Right lobe of liver (tissue), 6 donors: ENCODE results near the gene PRRT1. TPM values are rescaled to one million over a fixed set of nuclear protein-coding genes. Genes with fewer than 3 reads are reported as not detected.

Experiments used
- ATAC-seq, 4 donors: fragments of 200-7000 bp; cut with Tn5 transposase; one replicate each; pipeline ENCODE4 v1.9.1; 2020; ENCODE audit warnings: mild to moderate bottlenecking in 4 of 4, moderate library complexity in 4 of 4
- DNase-seq, 3 donors: peaks; one replicate each; pipeline ENCODE4 v3.0.0-alpha.2; 2020
- H3K27ac ChIP-seq, 3 donors: fragments of 200-600 bp; one replicate each; pipeline ENCODE4 v1.8.0; 2022
- H3K27me3 ChIP-seq, 2 donors: fragments of 200-600 bp; one replicate each; pipeline ENCODE4 v1.8.0; 2022
- H3K36me3 ChIP-seq, 4 donors: fragments of 200-600 bp; sonication (generic) in 1 of 4; one replicate each; pipeline versions ENCODE4 v1.5.1 to v1.8.0; 2017 to 2022; ENCODE audit warnings: control low read depth in 1 of 4
- H3K4me1 ChIP-seq, 4 donors: fragments of 200-600 bp; sonication (generic) in 1 of 4; one replicate each; pipeline versions ENCODE4 v1.5.1 to v1.8.0; 2017 to 2022; ENCODE audit warnings: control low read depth in 1 of 4
- H3K4me3 ChIP-seq, 3 donors: fragments of 200-600 bp; one replicate each; pipeline ENCODE4 v1.8.0; 2022
- H3K9me3 ChIP-seq, 4 donors: fragments of 200-600 bp; sonication (generic) in 1 of 4; one replicate each; pipeline versions ENCODE4 v1.5.1 to v1.8.0; 2017 to 2022; ENCODE audit warnings: control low read depth in 1 of 4
- POLR2A ChIP-seq: fragments of 450-650 bp; IDR thresholded peaks from one replicate; pipeline ENCODE4 v1.6.1; 2017; ENCODE audit warnings: antibody characterized with exemption, mild to moderate bottlenecking
- WGBS: methylation state at CpG from one replicate; pipeline ENCODE4 v1.1.6; 2018; ENCODE audit warnings: low coverage, low lambda C conversion rate; ENCODE audit not compliant: insufficient coverage; ENCODE audit errors: missing lambda C conversion rate; 5-methylcytosine and 5-hydroxymethylcytosine counted together
- intact Hi-C, 2 donors: fragments of 100-400 bp; cut with DNase I; formaldehyde crosslinking; loops; one replicate each; pipeline versions ENCODE4 v1.11.2 to v1.14.1; 2022
- total RNA-seq, 6 experiments: library from RNA; depleted of rRNA in 2 of 6; stranded (reverse); fragments of >200 nt in 2 of 6; fragmentation: NEBNext Ultra II Directional in 3 of 6; extraction: Animal tissue kit (Norgen Biotek cat#: 25700) in 3 of 6; gene quantifications; one replicate each; pipeline versions ENCODE4 v1.1.0 to v1.2.4, GENCODE V29; 2016 to 2023
- TF ChIP-seq, protein P1 (sequence below), 4 donors: fragments of 200-600 bp in 3 of 4; fragments of 450-650 bp in 1 of 4; IDR thresholded peaks; one replicate each; pipeline versions ENCODE4 v1.5.1 to v1.8.0; 2016 to 2022; ENCODE audit warnings: antibody characterized with exemption in 4 of 4, mild to moderate bottlenecking in 2 of 4
- donor health status: DM: no; HTN: yes; CAD: no.
- donor health status: DM: no; HTN: no; CAD: no.
- donor health status: DM: no; HTN: no; CAD: no.
- donor health status: DM: no; HTN: yes; CAD: no.
- donor health status: DM: no; HTN: yes; CAD: no.

Gene PRRT1
- total RNA-seq, 6 experiments from 2014 or later: 0.13 to 0.29 (median 0.24) TPM; not detected in 2

DNA sequence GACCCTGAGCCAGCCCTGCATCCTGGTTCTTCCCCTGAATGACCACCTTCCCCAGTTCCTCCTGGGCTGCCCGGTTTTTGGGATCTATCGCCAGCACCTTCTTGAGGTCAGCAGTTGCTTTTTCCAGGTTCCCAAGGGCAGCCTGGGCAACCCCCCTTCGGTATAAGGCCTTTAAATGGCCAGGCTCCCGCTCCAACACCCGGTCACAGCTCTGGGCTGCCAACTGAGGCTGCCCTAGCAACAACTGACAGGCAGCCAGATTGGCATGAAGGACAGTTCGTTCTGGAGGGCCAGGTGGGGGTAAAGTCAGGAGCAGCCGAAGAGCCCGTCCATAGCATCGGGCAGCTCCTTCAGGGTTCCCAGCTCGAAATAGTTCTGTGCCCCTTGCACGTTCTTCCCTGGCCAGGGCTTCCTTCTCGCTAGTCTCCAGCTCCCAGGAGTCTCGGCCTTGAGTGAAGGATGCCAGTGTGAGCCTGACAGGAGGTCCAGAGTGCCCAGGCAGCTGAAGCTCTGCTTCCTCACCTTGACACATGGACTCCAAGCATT, 22.9 kb downstream of the PRRT1 start:
- 79% methylated on average over 4 of the region's 13 CpGs for WGBS
- Histone ChIP-seq H3K27ac (peak overlapping the region in 2 of 3 donors; percentile 19 to 74), H3K4me1 (peaks cover 0 to 28% (median 13%) of the 10 kb centered on the region in 4 donors), H3K4me3 (peak overlapping the region; percentile 52 to 61 (median 55)), H3K27me3 (no peaks in the 10 kb centered on the region), H3K36me3 (peaks cover 0 to 24% (median 8%) of the 10 kb centered on the region in 4 donors), H3K9me3 (no peaks in the 10 kb centered on the region)
- ATAC-seq (no peak), DNase-seq (no peak)
- intact Hi-C loops: no loop called here
- TF ChIP-seq POLR2A: no peak
- TF ChIP-seq, protein P1, sequence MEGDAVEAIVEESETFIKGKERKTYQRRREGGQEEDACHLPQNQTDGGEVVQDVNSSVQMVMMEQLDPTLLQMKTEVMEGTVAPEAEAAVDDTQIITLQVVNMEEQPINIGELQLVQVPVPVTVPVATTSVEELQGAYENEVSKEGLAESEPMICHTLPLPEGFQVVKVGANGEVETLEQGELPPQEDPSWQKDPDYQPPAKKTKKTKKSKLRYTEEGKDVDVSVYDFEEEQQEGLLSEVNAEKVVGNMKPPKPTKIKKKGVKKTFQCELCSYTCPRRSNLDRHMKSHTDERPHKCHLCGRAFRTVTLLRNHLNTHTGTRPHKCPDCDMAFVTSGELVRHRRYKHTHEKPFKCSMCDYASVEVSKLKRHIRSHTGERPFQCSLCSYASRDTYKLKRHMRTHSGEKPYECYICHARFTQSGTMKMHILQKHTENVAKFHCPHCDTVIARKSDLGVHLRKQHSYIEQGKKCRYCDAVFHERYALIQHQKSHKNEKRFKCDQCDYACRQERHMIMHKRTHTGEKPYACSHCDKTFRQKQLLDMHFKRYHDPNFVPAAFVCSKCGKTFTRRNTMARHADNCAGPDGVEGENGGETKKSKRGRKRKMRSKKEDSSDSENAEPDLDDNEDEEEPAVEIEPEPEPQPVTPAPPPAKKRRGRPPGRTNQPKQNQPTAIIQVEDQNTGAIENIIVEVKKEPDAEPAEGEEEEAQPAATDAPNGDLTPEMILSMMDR (IDR thresholded peaks at IDR 0.05): no peak

DNA sequence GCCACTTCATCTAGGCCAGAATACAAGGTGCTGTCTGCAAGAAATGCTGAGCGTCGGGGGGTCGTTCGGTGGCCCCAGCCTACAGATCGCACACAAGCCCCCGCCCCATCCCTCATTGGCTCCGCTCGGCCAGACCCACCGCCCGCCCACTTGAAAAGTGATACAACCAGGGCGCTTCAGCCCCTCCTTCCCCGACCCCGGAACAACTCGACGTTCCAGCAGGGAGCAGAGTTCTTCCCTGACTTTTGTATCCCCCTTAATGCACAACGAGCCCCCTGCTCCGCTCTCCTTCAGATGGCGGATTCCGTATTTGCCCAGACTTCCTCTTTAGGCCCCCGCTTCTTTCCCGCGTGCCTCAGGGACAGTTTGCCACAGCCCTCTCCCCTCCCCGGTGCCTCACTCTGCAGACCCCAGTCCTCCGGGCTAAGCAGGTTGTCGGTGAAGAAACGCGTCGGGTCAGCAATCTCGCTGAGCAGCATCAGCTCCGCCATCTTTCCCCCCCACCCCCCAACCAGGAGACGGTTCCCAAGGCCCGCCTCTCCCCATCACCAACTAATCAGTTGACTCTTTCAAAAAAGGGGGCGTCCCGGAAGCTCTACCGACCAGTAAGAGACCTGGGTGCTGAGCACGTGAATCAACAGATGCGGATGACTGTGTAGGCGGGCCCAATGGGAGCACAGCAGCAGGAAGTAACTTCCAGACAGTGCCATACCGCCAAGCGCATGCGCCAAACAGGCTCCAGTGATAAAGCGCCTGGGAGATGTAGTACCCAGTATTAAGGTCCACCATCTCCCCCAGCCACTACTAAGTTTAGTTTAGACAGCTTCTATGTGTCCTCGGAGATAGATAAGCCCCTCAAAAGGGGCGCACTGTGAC, 23.8 kb downstream of the PRRT1 start, which contains the start of gene ATF6B:
Gene ATF6B (minus strand): TSS at position 530 of the 876 bp plus-strand sequence. CDS start 39 bp downstream, at position 491.
- H3K4me3 ChIP-seq: peak within 1 kb of the TSS; percentile 83 to 94 (median 91)
- peak; percentile 89 to 96 (median 92) for ATAC-seq
- peak within 1 kb of the TSS; percentile 61 to 75 (median 74) for H3K27ac ChIP-seq
- H3K36me3 ChIP-seq: peaks cover 0 to 27% (median 8%) of the 10 kb centered on the region in 4 donors
- H3K27me3 ChIP-seq: no peaks in the 10 kb centered on the region
- 0% methylated on average over 31 of the region's 44 CpGs for WGBS
- peak; percentile 97 to 99 (median 99) for DNase-seq
- intact Hi-C loops: no loop called here
- peaks cover 0 to 28% (median 13%) of the 10 kb centered on the region in 4 donors for H3K4me1 ChIP-seq
- TF ChIP-seq, protein P1 (IDR thresholded peaks at IDR 0.05): no peak
- peak; percentile 37 for TF ChIP-seq POLR2A
- H3K9me3 ChIP-seq: no peaks in the 10 kb centered on the region

DNA sequence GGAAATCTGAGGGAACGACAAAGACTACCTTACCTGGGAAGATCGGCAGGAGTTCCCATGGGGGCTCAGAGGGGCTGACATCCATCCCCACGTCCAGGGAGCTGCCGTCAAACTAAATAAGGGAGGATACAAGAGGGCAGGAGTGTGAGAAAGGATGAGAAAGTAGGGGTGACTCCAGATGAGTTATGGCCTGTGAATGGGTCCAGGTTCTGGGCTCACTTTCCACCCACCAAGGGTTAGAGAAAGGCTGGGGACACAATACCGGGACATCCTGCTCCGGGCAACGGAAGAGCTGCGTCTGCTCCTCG, 24.4 kb downstream of the PRRT1 start:
- intact Hi-C loops: no loop called here
- H3K27ac ChIP-seq: peak overlapping the region in 2 of 3 donors; percentile 49 to 61

GRCh38 chr6:32126880-32127279, 24.9 kb downstream of the PRRT1 start:
- intact Hi-C loops: no loop called here
- WGBS: 68% methylated on average over 7 of the region's 8 CpGs
- H3K4me3 ChIP-seq: peak overlapping the region in 2 of 3 donors; percentile 91 to 94
- no peaks in the 10 kb centered on the region for H3K27me3 ChIP-seq
- TF ChIP-seq, protein P1 (IDR thresholded peaks at IDR 0.05): no peak
- no peak for TF ChIP-seq POLR2A
- ATAC-seq (no peak), DNase-seq (no peak)
- peaks cover 0 to 35% (median 9%) of the 10 kb centered on the region in 4 donors for H3K36me3 ChIP-seq
- H3K9me3 ChIP-seq: no peaks in the 10 kb centered on the region
- no peak overlapping the region for H3K27ac ChIP-seq
- H3K4me1 ChIP-seq: peaks cover 0 to 28% (median 13%) of the 10 kb centered on the region in 4 donors

More for the DNA sequence above, 24.4 kb downstream of the PRRT1 start:
- ATAC-seq (no peak), DNase-seq (no peak)
- H3K36me3 ChIP-seq: peaks cover 0 to 32% (median 8%) of the 10 kb centered on the region in 4 donors
- no peaks in the 10 kb centered on the region for H3K9me3 ChIP-seq
- H3K4me3 ChIP-seq: peak overlapping the region; percentile 83 to 94 (median 91)
- peaks cover 0 to 28% (median 13%) of the 10 kb centered on the region in 4 donors for H3K4me1 ChIP-seq
- no peak for TF ChIP-seq POLR2A
- TF ChIP-seq, protein P1 (IDR thresholded peaks at IDR 0.05): no peak
- WGBS: 23% methylated on average over 4 of the region's 9 CpGs
- no peaks in the 10 kb centered on the region for H3K27me3 ChIP-seq
